ENCODE data around the gene FRMD8. TPM values are rescaled to one million over a fixed set of nuclear protein-coding genes. Genes with fewer than 3 reads are reported as not detected.

Gene FRMD8
- total RNA-seq, 1 donor from 2014 or later = 70.6 TPM

DNA sequence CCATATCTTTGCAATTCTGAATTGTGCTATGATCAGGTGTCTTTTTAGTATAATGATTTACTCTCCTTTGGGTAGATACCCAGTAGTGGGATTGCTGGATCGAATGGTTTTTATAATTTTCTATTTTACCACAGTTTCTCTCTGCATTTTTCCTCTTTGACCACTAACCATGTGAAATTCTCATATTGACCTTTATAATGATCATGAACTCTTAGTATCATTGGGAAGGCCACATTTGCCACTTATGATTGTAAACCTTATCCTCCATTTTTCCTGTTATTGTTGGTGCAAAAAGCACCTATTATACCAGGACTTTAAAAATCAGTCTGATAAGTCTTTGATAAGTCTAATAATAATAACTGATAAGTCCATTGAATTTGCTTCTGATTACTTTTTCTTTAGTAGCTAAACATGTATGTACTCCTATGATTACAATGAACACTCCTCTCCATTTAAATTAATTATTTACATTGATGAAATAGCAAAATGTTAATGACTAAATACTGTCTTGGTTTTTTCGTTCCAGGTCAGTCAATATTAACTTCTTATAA is 45.7 kb downstream of the FRMD8 start:
- POLR2A ChIA-PET = interaction anchor here (0.6 to 1.5 kb wide), 12 partner anchors 9 to 311 kb away, joined by 3 to 83 read pairs (median 4); partner anchors contain the start of genes MALAT1 and NEAT1
- DNase-seq (no peak), ATAC-seq (ENCODE audit: low read depth) (no peak)
- H3K9me3 Mint-ChIP-seq = no peaks in the 10 kb centered on the region
- H3K4me3 Mint-ChIP-seq = no peak overlapping the region
- peaks cover 72% of the 10 kb centered on the region for H3K4me1 Mint-ChIP-seq
- no peaks in the 10 kb centered on the region for H3K27me3 Mint-ChIP-seq
- TF ChIP-seq, protein P1, sequence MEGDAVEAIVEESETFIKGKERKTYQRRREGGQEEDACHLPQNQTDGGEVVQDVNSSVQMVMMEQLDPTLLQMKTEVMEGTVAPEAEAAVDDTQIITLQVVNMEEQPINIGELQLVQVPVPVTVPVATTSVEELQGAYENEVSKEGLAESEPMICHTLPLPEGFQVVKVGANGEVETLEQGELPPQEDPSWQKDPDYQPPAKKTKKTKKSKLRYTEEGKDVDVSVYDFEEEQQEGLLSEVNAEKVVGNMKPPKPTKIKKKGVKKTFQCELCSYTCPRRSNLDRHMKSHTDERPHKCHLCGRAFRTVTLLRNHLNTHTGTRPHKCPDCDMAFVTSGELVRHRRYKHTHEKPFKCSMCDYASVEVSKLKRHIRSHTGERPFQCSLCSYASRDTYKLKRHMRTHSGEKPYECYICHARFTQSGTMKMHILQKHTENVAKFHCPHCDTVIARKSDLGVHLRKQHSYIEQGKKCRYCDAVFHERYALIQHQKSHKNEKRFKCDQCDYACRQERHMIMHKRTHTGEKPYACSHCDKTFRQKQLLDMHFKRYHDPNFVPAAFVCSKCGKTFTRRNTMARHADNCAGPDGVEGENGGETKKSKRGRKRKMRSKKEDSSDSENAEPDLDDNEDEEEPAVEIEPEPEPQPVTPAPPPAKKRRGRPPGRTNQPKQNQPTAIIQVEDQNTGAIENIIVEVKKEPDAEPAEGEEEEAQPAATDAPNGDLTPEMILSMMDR (IDR thresholded peaks at IDR 0.05) = no peak
- CTCF ChIA-PET = interaction anchor here (0.5 to 1.5 kb wide), 12 partner anchors 10 to 108 kb away, joined by 3 to 15 read pairs (median 4); no protein-coding TSS in a partner anchor
- intact Hi-C loops (cut with micrococcal nuclease) = no loop called here
- peak overlapping the region; percentile 82 for H3K27ac Mint-ChIP-seq
- peaks cover 37% of the 10 kb centered on the region for H3K36me3 Mint-ChIP-seq (ENCODE audit: low read depth)

DNA sequence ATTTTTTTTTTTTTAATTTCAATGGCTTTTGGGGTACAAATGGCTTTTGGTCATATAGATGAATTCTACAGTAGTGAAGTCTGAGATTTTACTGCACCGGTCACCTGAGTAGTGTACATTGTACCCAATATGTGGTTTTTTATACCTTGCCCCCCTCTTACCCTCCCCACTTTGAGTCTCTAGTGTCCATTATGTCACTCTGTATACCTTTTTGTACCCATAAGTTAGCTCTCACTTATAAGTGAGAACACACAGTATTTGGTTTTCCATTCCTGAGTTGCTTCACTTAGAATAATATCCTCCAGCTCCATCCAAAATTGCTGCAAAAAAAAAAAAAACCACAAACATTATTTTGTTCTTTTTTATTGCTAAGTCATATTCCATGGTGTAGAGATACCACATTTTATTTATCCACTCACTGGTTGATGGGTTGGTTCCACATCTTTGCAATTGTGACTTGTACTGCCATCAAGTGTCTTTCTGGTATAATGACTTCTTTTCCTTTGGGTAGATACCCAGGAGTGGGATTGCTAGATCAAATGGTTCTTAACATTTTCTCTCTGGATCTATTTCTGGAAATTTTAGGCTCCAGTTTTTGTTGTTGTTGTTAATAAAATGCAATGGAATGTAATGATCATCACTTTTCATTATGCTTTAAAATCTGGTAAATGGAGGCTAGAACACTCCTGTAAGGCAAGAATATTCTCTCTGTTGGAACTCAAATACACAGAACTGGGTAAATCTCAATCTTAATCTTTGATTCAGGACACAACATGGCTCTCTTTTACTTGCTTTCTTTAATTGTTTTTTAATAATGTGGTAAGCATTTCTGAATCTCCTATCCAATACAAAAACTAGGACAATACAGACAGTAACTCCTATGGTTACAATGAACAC is 46.5 kb downstream of the FRMD8 start:
- DNase-seq (no peak), ATAC-seq (ENCODE audit: low read depth) (peak; percentile 30)
- Mint-ChIP-seq H3K27ac (peak overlapping the region; percentile 73), H3K27me3 (no peaks in the 10 kb centered on the region), H3K36me3 (ENCODE audit: low read depth) (peaks cover 35% of the 10 kb centered on the region), H3K4me1 (peaks cover 64% of the 10 kb centered on the region), H3K9me3 (no peaks in the 10 kb centered on the region), H3K4me3 (no peak overlapping the region)
- POLR2A ChIA-PET = interaction anchor here (0.6 to 5.0 kb wide), 16 partner anchors 8 to 311 kb away, joined by 3 to 83 read pairs (median 4); partner anchors contain the start of genes MALAT1, NEAT1 and SLC25A45
- CTCF ChIA-PET = interaction anchor here (0.7 to 1.5 kb wide), 13 partner anchors 9 to 108 kb away, joined by 3 to 15 read pairs (median 4); no protein-coding TSS in a partner anchor
- TF ChIP-seq, protein P1 (IDR thresholded peaks at IDR 0.05) = no peak
- intact Hi-C loops (cut with micrococcal nuclease) = loop anchor here (1.0 kb wide), 4 partner anchors 8 to 67 kb away; partner anchors contain the start of gene SLC25A45

DNA sequence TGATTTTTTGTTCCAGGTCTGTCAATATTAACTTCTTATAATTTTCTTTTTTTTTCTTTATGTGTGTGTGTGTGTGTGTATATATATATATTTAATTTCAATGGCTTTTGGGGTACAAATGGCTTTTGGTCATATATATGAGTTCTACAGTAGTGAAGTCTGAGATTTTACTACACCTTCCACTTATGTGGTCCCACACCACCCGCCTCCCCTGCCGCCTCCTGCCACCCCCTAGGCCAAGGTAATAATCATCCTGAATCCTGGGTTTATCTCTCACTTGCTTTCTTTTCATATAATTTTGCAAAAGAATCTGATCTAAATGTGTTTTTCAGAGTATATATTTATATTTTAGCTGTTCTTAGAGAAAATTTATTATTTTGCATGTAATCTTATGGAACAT is 47.2 kb downstream of the FRMD8 start:
- no peaks in the 10 kb centered on the region for H3K9me3 Mint-ChIP-seq
- H3K27ac Mint-ChIP-seq = peak overlapping the region; percentile 73
- no peaks in the 10 kb centered on the region for H3K27me3 Mint-ChIP-seq
- H3K4me1 Mint-ChIP-seq = peaks cover 61% of the 10 kb centered on the region
- ChIA-PET POLR2A (interaction anchor here (1.0 to 5.0 kb wide), 5 partner anchors 13 to 71 kb away, joined by 4 to 64 read pairs (median 5); partner anchors contain the start of genes MALAT1 and SLC25A45), CTCF (interaction anchor here (0.8 to 1.1 kb wide), 5 partner anchors 17 to 77 kb away, joined by 3 to 5 read pairs (median 4); no protein-coding TSS in a partner anchor)
- peaks cover 39% of the 10 kb centered on the region for H3K36me3 Mint-ChIP-seq (ENCODE audit: low read depth)
- no peak overlapping the region for H3K4me3 Mint-ChIP-seq
- intact Hi-C loops (cut with micrococcal nuclease) = loop anchor here (1.0 kb wide), 4 partner anchors 8 to 67 kb away; partner anchors contain the start of gene SLC25A45
- DNase-seq = no peak
- TF ChIP-seq, protein P1 (IDR thresholded peaks at IDR 0.05) = no peak
- ATAC-seq (ENCODE audit: low read depth) = no peak

DNA sequence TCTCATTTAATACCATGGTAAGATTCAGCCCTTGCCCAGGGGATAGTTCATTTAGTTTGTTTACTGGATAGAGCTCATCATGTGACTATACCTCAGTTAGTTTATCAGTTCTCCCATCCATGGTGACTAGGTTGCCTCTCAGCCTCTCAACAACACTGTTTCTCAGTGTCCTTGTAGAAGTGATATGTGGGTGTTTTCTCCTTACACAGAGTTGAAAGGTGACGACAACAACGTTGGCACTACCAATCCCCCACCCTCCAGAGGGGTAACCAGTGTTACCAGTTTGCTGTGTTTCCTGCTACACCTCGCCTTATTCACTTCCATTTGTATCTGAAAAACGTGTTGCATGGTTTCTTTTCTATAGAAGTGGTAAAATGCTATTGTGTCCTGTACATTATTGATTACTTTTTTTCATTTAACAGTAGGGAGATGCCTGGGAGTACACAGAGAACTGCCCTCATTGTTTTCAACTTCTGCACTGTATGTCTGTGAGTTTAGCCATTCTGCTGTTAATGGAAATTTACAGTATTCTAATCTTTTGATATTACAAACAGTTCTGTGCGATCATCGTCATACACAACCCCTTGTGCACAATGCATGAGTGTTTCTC is 47.7 kb downstream of the FRMD8 start:
- H3K36me3 Mint-ChIP-seq (ENCODE audit: low read depth) = peaks cover 44% of the 10 kb centered on the region
- TF ChIP-seq, protein P1 (IDR thresholded peaks at IDR 0.05) = no peak
- POLR2A ChIA-PET = interaction anchor here (1.0 to 5.0 kb wide), 5 partner anchors 13 to 71 kb away, joined by 4 to 64 read pairs (median 5); partner anchors contain the start of genes MALAT1 and SLC25A45
- no peak overlapping the region for H3K27ac Mint-ChIP-seq
- no peak overlapping the region for H3K4me3 Mint-ChIP-seq
- CTCF ChIA-PET = interaction anchor here (0.8 to 1.1 kb wide), 5 partner anchors 17 to 76 kb away, joined by 3 to 5 read pairs (median 4); no protein-coding TSS in a partner anchor
- H3K9me3 Mint-ChIP-seq = no peaks in the 10 kb centered on the region
- DNase-seq = no peak
- no peak for ATAC-seq (ENCODE audit: low read depth)
- H3K4me1 Mint-ChIP-seq = peaks cover 61% of the 10 kb centered on the region
- intact Hi-C loops (cut with micrococcal nuclease) = no loop called here
- H3K27me3 Mint-ChIP-seq = no peaks in the 10 kb centered on the region
